ENCODE measurements around the gene LEO1. TPM values are rescaled to one million over a fixed set of nuclear protein-coding genes. Genes with fewer than 3 reads are reported as not detected.
A peak's percentile ranks its signal among the peaks of the same experiment; 100 is the strongest.

Gene LEO1
- total and polyA plus RNA-seq, 2 of the 13 experiments (the other 11 are each of a cell fraction or from before 2014, with no cell fraction given) = 17.0 to 60.3 TPM

GRCh38 chr15:52008698-52009434 lies 37.3 kb upstream of the LEO1 start (continued):
- TF ChIP-seq, protein P1, sequence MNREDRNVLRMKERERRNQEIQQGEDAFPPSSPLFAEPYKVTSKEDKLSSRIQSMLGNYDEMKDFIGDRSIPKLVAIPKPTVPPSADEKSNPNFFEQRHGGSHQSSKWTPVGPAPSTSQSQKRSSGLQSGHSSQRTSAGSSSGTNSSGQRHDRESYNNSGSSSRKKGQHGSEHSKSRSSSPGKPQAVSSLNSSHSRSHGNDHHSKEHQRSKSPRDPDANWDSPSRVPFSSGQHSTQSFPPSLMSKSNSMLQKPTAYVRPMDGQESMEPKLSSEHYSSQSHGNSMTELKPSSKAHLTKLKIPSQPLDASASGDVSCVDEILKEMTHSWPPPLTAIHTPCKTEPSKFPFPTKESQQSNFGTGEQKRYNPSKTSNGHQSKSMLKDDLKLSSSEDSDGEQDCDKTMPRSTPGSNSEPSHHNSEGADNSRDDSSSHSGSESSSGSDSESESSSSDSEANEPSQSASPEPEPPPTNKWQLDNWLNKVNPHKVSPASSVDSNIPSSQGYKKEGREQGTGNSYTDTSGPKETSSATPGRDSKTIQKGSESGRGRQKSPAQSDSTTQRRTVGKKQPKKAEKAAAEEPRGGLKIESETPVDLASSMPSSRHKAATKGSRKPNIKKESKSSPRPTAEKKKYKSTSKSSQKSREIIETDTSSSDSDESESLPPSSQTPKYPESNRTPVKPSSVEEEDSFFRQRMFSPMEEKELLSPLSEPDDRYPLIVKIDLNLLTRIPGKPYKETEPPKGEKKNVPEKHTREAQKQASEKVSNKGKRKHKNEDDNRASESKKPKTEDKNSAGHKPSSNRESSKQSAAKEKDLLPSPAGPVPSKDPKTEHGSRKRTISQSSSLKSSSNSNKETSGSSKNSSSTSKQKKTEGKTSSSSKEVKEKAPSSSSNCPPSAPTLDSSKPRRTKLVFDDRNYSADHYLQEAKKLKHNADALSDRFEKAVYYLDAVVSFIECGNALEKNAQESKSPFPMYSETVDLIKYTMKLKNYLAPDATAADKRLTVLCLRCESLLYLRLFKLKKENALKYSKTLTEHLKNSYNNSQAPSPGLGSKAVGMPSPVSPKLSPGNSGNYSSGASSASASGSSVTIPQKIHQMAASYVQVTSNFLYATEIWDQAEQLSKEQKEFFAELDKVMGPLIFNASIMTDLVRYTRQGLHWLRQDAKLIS (CRISPR knock-in tag; IDR thresholded peaks at IDR 0.05) = peak; percentile 32; the same call in 1 of the 2 replicates
- TF ChIP-seq DPF2 (CRISPR knock-in tag; IDR thresholded peaks at IDR 0.05; ENCODE audit: borderline replicate concordance, low read depth) (peak; percentile 75), ZNF3 (CRISPR knock-in tag; IDR thresholded peaks at IDR 0.05) (no peak), ZSCAN9 (CRISPR knock-in tag; IDR thresholded peaks at IDR 0.05; ENCODE audit: borderline replicate concordance) (peak; percentile 59), IRF2 (CRISPR knock-in tag; IDR thresholded peaks at IDR 0.05) (peak; percentile 79), RARA (CRISPR knock-in tag; IDR thresholded peaks at IDR 0.05) (peak; percentile 92), PHF21A (CRISPR knock-in tag; IDR thresholded peaks at IDR 0.05) (peak; percentile 87), KLF12 (CRISPR knock-in tag; IDR thresholded peaks at IDR 0.05; ENCODE audit: borderline replicate concordance) (no peak), MTERF4 (CRISPR knock-in tag; IDR thresholded peaks at IDR 0.05) (no peak), ZNF503 (CRISPR knock-in tag; IDR thresholded peaks at IDR 0.05) (peak; percentile 86), CREM (IDR thresholded peaks at IDR 0.05) (peak; percentile 81), CREM (CRISPR knock-in tag; IDR thresholded peaks at IDR 0.05) (no peak), PLSCR1 (CRISPR knock-in tag; IDR thresholded peaks at IDR 0.05; ENCODE audit: borderline replicate concordance) (no peak), RXRB (CRISPR knock-in tag; IDR thresholded peaks at IDR 0.05; ENCODE audit: borderline replicate concordance) (peak; percentile 94), JUND (CRISPR knock-in tag; IDR thresholded peaks at IDR 0.05) (no peak), PITX1 (CRISPR knock-in tag; IDR thresholded peaks at IDR 0.05) (peak; percentile 96), ZNF549 (CRISPR knock-in tag; IDR thresholded peaks at IDR 0.05) (no peak)
- TF ChIP-seq, protein P2, sequence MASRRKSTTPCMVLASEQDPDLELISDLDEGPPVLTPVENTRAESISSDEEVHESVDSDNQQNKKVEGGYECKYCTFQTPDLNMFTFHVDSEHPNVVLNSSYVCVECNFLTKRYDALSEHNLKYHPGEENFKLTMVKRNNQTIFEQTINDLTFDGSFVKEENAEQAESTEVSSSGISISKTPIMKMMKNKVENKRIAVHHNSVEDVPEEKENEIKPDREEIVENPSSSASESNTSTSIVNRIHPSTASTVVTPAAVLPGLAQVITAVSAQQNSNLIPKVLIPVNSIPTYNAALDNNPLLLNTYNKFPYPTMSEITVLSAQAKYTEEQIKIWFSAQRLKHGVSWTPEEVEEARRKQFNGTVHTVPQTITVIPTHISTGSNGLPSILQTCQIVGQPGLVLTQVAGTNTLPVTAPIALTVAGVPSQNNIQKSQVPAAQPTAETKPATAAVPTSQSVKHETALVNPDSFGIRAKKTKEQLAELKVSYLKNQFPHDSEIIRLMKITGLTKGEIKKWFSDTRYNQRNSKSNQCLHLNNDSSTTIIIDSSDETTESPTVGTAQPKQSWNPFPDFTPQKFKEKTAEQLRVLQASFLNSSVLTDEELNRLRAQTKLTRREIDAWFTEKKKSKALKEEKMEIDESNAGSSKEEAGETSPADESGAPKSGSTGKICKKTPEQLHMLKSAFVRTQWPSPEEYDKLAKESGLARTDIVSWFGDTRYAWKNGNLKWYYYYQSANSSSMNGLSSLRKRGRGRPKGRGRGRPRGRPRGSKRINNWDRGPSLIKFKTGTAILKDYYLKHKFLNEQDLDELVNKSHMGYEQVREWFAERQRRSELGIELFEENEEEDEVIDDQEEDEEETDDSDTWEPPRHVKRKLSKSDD (CRISPR knock-in tag; IDR thresholded peaks at IDR 0.05; ENCODE audit: low read depth) = no peak

Data from HepG2 (cell line).